Smooth muscle cell of the brain vasculature (primary cell): ENCODE results near the gene CFAP57.
A peak's percentile ranks its signal among the peaks of the same experiment; 100 is the strongest.
"Not testable (repeated sequence)": the region's sequence is repeated elsewhere in the genome, so short reads cannot be mapped to it uniquely, and the experiment has no call there.

Experiments used
- DNase-seq: peaks from one replicate; pipeline ENCODE4 v3.0.0-alpha.2; 2012; ENCODE audit warnings: low read depth, low spot score

CFAP57 gene

GRCh38 chr1:43171876-43172526, at the start of gene CFAP57, which contains the start of gene EBNA1BP2:
CFAP57 (plus strand) TSS chr1:43172330; CDS start chr1:43172754, 424 bp downstream.
EBNA1BP2 (minus strand) TSS chr1:43172290; CDS start chr1:43172118, 172 bp downstream.
- peak; percentile 76 for DNase-seq

GRCh38 chr1:43123031-43123430, 49.1 kb upstream of the CFAP57 start:
- no peak for DNase-seq

GRCh38 chr1:43128816-43129215, 43.3 kb upstream of the CFAP57 start:
- DNase-seq, result no peak

- no peak for DNase-seq
These were observed 42.7 kb upstream of the CFAP57 start for GRCh38 chr1:43129426-43129825.

GRCh38 chr1:43134068-43134467, 38.1 kb upstream of the CFAP57 start:
- DNase-seq, result no peak

GRCh38 chr1:43134640-43135039, 37.5 kb upstream of the CFAP57 start:
- no peak for DNase-seq

GRCh38 chr1:43135857-43136781, 36.0 kb upstream of the CFAP57 start:
- DNase-seq, result no peak

- DNase-seq, result no peak
These were observed 34.6 kb upstream of the CFAP57 start for GRCh38 chr1:43137445-43138052.

- not testable (repeated sequence) for DNase-seq
These were observed 32.8 kb upstream of the CFAP57 start for GRCh38 chr1:43139295-43139694.

- DNase-seq, result no peak
These were observed 32.1 kb upstream of the CFAP57 start for GRCh38 chr1:43140010-43140409.

- DNase-seq, result no peak
These were observed 31.5 kb upstream of the CFAP57 start for GRCh38 chr1:43140583-43140982.

- DNase-seq, result no peak
These were observed 28.7 kb upstream of the CFAP57 start for GRCh38 chr1:43143441-43143888.

- no peak for DNase-seq
These were observed 27.9 kb upstream of the CFAP57 start for GRCh38 chr1:43144237-43144636.

GRCh38 chr1:43147625-43148327, 24.4 kb upstream of the CFAP57 start:
- DNase-seq, result peak; percentile 6

GRCh38 chr1:43149889-43150288, 22.2 kb upstream of the CFAP57 start:
- no peak for DNase-seq

GRCh38 chr1:43152866-43153265, 19.3 kb upstream of the CFAP57 start:
- no peak for DNase-seq

GRCh38 chr1:43153443-43153842, 18.7 kb upstream of the CFAP57 start:
- no peak for DNase-seq

- DNase-seq, result no peak
These were observed 16.1 kb upstream of the CFAP57 start for GRCh38 chr1:43156026-43156425.

GRCh38 chr1:43165162-43165561, 7.0 kb upstream of the CFAP57 start:
- DNase-seq, result no peak

- DNase-seq, result no peak
These were observed 6.4 kb upstream of the CFAP57 start for GRCh38 chr1:43165765-43166164.

- DNase-seq, result no peak
These were observed 736 bp upstream of the CFAP57 start for GRCh38 chr1:43171312-43171875.
